ENCODE measurements around the gene TMEM120A. TPM values are rescaled to one million over a fixed set of nuclear protein-coding genes. Genes with fewer than 3 reads are reported as not detected.

Gene TMEM120A
- total and polyA plus RNA-seq, 10 of the 15 experiments (the other 5 are each of a cell fraction or from before 2014, with no cell fraction given), result 0.43 to 86.6 (median 18.5) TPM

- H3K9ac ChIP-seq (ENCODE audit: control insufficient read depth, insufficient read depth, low read length), result no peak overlapping the region
- TF ChIP-seq RELB (IDR thresholded peaks at IDR 0.05; ENCODE audit: low read depth) (no peak), CUX1 (IDR thresholded peaks at IDR 0.05; ENCODE audit: insufficient replicate concordance, low read depth, low read length) (no peak), EED (IDR thresholded peaks at IDR 0.05; ENCODE audit: low read depth) (no peak), CHD4 (IDR thresholded peaks at IDR 0.05) (no peak), TAF1 (IDR thresholded peaks at IDR 0.05; ENCODE audit: borderline replicate concordance, low read depth, low read length) (no peak), CHD1 (IDR thresholded peaks at IDR 0.05; ENCODE audit: low read depth, low read length) (no peak), PAX8 (IDR thresholded peaks at IDR 0.05) (no peak), BHLHE40 (IDR thresholded peaks at IDR 0.05; ENCODE audit: borderline replicate concordance in 1 of 2, low read depth in 2 of 2, low read length in 1 of 2) (no peak), NFYA (IDR thresholded peaks at IDR 0.05; ENCODE audit: borderline replicate concordance, low read depth, low read length) (no peak)
- SMC1A ChIA-PET (ENCODE audit: uncharacterized antibody, unreplicated experiment), result no interaction called here
- POLR2A ChIA-PET, result interaction anchor here (0.6 kb wide), 2 partner anchors 78 to 110 kb away, joined by 4 to 5 read pairs; no protein-coding TSS in a partner anchor
- DNase-seq (ENCODE audit: low read depth, low spot score), result no peak
- H4K20me1 ChIP-seq (ENCODE audit: control insufficient read depth, insufficient read depth), result no peaks in the 10 kb centered on the region
- WGBS (ENCODE audit: insufficient coverage, insufficient replicate concordance, low lambda C conversion rate, missing lambda C conversion rate), result 83% methylated on average over 6 of the region's 6 CpGs
- peaks cover 3 to 8% of the 10 kb centered on the region in 2 experiments; a peak in 3 of 4 replicates for H3K36me3 ChIP-seq (ENCODE audit: control insufficient read depth in 2 of 2, insufficient read depth in 2 of 2, low read length in 1 of 2)
- no peaks in the 10 kb centered on the region for H3K79me2 ChIP-seq (ENCODE audit: control insufficient read depth, insufficient read depth, low read length)
- ATAC-seq, result no peak
- RAD21 ChIA-PET (ENCODE audit: unreplicated experiment), result interaction anchor here (1.1 kb wide), 1 partner anchor 75 kb away, joined by 5 read pairs; no protein-coding TSS in a partner anchor
- CTCF ChIA-PET, result interaction anchor here (1.3 kb wide), 1 partner anchor 60 kb away, joined by 3 read pairs; no protein-coding TSS in a partner anchor
- no peak for FAIRE-seq
- no peak overlapping the region for H3K4me3 ChIP-seq
- H3K27ac ChIP-seq (ENCODE audit: control insufficient read depth, insufficient read depth), result no peak overlapping the region
- no peaks in the 10 kb centered on the region for H3K9me3 ChIP-seq (replicated peaks; ENCODE audit: control insufficient read depth, insufficient read depth, low read length)
- no peak overlapping the region for H3K4me2 ChIP-seq (ENCODE audit: control insufficient read depth, insufficient read depth)
- no TSS peak for BruUV-seq (replicated peaks)
- in situ Hi-C loops (cut with MboI), result no loop called here
- no peaks in the 10 kb centered on the region for H3K4me1 ChIP-seq (ENCODE audit: control insufficient read depth, insufficient read depth, low read length)
- intact Hi-C loops (cut with micrococcal nuclease; ENCODE audit: unreplicated experiment), result no loop called here
- no peaks in the 10 kb centered on the region for H3K27me3 ChIP-seq (replicated peaks in 1 of 2; ENCODE audit: control insufficient read depth in 2 of 2, insufficient read depth in 2 of 2, low read length in 1 of 2)
- H2AFZ ChIP-seq (ENCODE audit: control insufficient read depth, low read depth, low read length), result no peak overlapping the region
Measured at GRCh38 chr7:75960372-75960771, 34.0 kb downstream of the TMEM120A start.

Data from GM12878 (cell line).